SU-DHL-6 (cell line): ENCODE data around the gene ANTXR2.

Source experiments
- H2AFZ ChIP-seq: fragments of 200-600 bp; sonication (generic); 2 replicates; pipeline ENCODE4 v1.6.1; 2014; ENCODE audit warnings: low read depth, mild to moderate bottlenecking, moderate library complexity, mixed read lengths, antibody characterized with exemption, low read length; ENCODE audit not compliant: severe bottlenecking
- H3F3A ChIP-seq: fragments of 200-600 bp; shearing (Covaris generic); 2 replicates; pipeline ENCODE4 v1.6.0; 2016; ENCODE audit warnings: antibody characterized with exemption, mild to moderate bottlenecking; ENCODE audit not compliant: insufficient read depth
- H3K27ac ChIP-seq: fragments of 200-600 bp; sonication (generic); 2 replicates; pipeline ENCODE4 v1.5.1; 2016; ENCODE audit warnings: low read depth, mild to moderate bottlenecking, low read length, moderate library complexity, mixed read lengths
- H3K27me3 ChIP-seq: fragments of 200-600 bp; sonication (generic), shearing (Covaris generic); 2 replicates; pipeline ENCODE4 v1.6.0; 2014; ENCODE audit warnings: mild to moderate bottlenecking, low read length
- H3K36me3 ChIP-seq: fragments of 200-600 bp; sonication (generic); 2 replicates; pipeline ENCODE4 v1.6.1; 2014; ENCODE audit warnings: mild to moderate bottlenecking, low read length, mixed read lengths
- H3K4me2 ChIP-seq: fragments of 300-600, 200-600 bp; shearing (Covaris generic), sonication (generic); 2 replicates; pipeline ENCODE4 v1.6.0; 2014; ENCODE audit warnings: low read length, low read depth, mild to moderate bottlenecking; ENCODE audit not compliant: poor library complexity, severe bottlenecking
- H3K4me3 ChIP-seq: fragments of 200-600 bp; sonication (generic); 2 replicates; pipeline ENCODE4 v1.5.1; 2014; ENCODE audit warnings: antibody characterized with exemption, low read length, mild to moderate bottlenecking, mixed read lengths; ENCODE audit not compliant: insufficient read depth, poor library complexity, severe bottlenecking
- H3K79me2 ChIP-seq: fragments of 200-600 bp; sonication (generic); 2 replicates; pipeline ENCODE4 v1.6.1; 2014; ENCODE audit warnings: mild to moderate bottlenecking, low read length, moderate library complexity; ENCODE audit not compliant: insufficient read depth
- H3K9ac ChIP-seq: fragments of 200-600 bp; sonication (generic); 2 replicates; pipeline ENCODE4 v1.7.0; 2014; ENCODE audit warnings: mild to moderate bottlenecking, low read length
- H3K9me2 ChIP-seq: fragments of 200-600 bp; sonication (generic); replicated peaks from 2 replicates; pipeline ENCODE4 v1.6.1; 2014; ENCODE audit warnings: low read length; ENCODE audit not compliant: insufficient read depth
- H3K9me3 ChIP-seq: fragments of 200-600 bp; sonication (generic); 2 replicates; pipeline ENCODE4 v1.6.1; 2014; ENCODE audit warnings: low read length, mixed read lengths; ENCODE audit not compliant: insufficient read depth
- H4K20me1 ChIP-seq: fragments of 200-600 bp; sonication (generic); 2 replicates; pipeline ENCODE4 v1.6.1; 2014; ENCODE audit warnings: low read depth, mild to moderate bottlenecking, antibody characterized with exemption, low read length, moderate library complexity, mixed read lengths
- EZH2phosphoT487 ChIP-seq: fragments of 200-600 bp; sonication (generic), shearing (Covaris generic); conservative IDR thresholded peaks from 2 replicates; pipeline ENCODE4 v1.6.1; 2018; ENCODE audit warnings: mild to moderate bottlenecking, antibody characterized with exemption, low read length, moderate library complexity, mixed read lengths
- TF ChIP-seq, protein P1 (sequence below): fragments of 200-600 bp; sonication (generic); IDR thresholded peaks from one replicate; pipeline ENCODE4 v1.5.1; 2017; ENCODE audit warnings: antibody characterized with exemption, mild to moderate bottlenecking, low read length, moderate library complexity; ENCODE audit not compliant: insufficient read depth, poor library complexity, severe bottlenecking

The ANTXR2 gene

GRCh38 chr4:80049402-80049801 lies 23.6 kb downstream of the ANTXR2 start:
- Histone ChIP-seq H4K20me1 (no peaks in the 10 kb centered on the region), H3K79me2 (no peaks in the 10 kb centered on the region), H3K9me3 (no peaks in the 10 kb centered on the region), H3K27me3 (no peaks in the 10 kb centered on the region), H3K36me3 (no peaks in the 10 kb centered on the region), H3K4me2 (no peak overlapping the region), H3K4me3 (no peak overlapping the region), H3K9me2 (no peaks in the 10 kb centered on the region), H3K9ac (no peak overlapping the region), H2AFZ (no peak overlapping the region), H3F3A (no peaks in the 10 kb centered on the region), H3K27ac (no peak overlapping the region)
- no peak for TF ChIP-seq EZH2phosphoT487
- TF ChIP-seq, protein P1, sequence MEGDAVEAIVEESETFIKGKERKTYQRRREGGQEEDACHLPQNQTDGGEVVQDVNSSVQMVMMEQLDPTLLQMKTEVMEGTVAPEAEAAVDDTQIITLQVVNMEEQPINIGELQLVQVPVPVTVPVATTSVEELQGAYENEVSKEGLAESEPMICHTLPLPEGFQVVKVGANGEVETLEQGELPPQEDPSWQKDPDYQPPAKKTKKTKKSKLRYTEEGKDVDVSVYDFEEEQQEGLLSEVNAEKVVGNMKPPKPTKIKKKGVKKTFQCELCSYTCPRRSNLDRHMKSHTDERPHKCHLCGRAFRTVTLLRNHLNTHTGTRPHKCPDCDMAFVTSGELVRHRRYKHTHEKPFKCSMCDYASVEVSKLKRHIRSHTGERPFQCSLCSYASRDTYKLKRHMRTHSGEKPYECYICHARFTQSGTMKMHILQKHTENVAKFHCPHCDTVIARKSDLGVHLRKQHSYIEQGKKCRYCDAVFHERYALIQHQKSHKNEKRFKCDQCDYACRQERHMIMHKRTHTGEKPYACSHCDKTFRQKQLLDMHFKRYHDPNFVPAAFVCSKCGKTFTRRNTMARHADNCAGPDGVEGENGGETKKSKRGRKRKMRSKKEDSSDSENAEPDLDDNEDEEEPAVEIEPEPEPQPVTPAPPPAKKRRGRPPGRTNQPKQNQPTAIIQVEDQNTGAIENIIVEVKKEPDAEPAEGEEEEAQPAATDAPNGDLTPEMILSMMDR: no peak

- H3K79me2 ChIP-seq: no peaks in the 10 kb centered on the region
- H2AFZ ChIP-seq: no peak overlapping the region
Measured at GRCh38 chr4:80045786-80046185, 27.2 kb downstream of the ANTXR2 start.

GRCh38 chr4:80043541-80043940 lies 29.5 kb downstream of the ANTXR2 start:
- Histone ChIP-seq H3K36me3 (no peaks in the 10 kb centered on the region), H3K27me3 (no peaks in the 10 kb centered on the region), H3K4me2 (no peak overlapping the region), H3K9ac (no peak overlapping the region), H4K20me1 (no peaks in the 10 kb centered on the region), H2AFZ (no peak overlapping the region), H3K4me3 (no peak overlapping the region), H3K9me3 (no peaks in the 10 kb centered on the region), H3F3A (no peaks in the 10 kb centered on the region), H3K27ac (no peak overlapping the region), H3K9me2 (no peaks in the 10 kb centered on the region), H3K79me2 (no peaks in the 10 kb centered on the region)
- TF ChIP-seq, protein P1: no peak
- TF ChIP-seq EZH2phosphoT487: no peak

More at GRCh38 chr4:80045786-80046185, 27.2 kb downstream of the ANTXR2 start:
- H3K9ac ChIP-seq: no peak overlapping the region
- no peaks in the 10 kb centered on the region for H4K20me1 ChIP-seq
- no peak overlapping the region for H3K4me3 ChIP-seq
- H3K9me3 ChIP-seq: no peaks in the 10 kb centered on the region
- H3K36me3 ChIP-seq: no peaks in the 10 kb centered on the region
- no peaks in the 10 kb centered on the region for H3K9me2 ChIP-seq
- no peak overlapping the region for H3K4me2 ChIP-seq
- H3K27ac ChIP-seq: no peak overlapping the region
- no peaks in the 10 kb centered on the region for H3F3A ChIP-seq
- TF ChIP-seq, protein P1: no peak
- no peak for TF ChIP-seq EZH2phosphoT487
- no peaks in the 10 kb centered on the region for H3K27me3 ChIP-seq
